Kidney capillary endothelial cell (primary cell): ENCODE data around the gene PKP4.

ENCODE experiments used
- DNase-seq: peaks from one replicate; pipeline ENCODE4 v3.0.0-alpha.2; 2018; ENCODE audit warnings: low spot score

PKP4 gene

DNA sequence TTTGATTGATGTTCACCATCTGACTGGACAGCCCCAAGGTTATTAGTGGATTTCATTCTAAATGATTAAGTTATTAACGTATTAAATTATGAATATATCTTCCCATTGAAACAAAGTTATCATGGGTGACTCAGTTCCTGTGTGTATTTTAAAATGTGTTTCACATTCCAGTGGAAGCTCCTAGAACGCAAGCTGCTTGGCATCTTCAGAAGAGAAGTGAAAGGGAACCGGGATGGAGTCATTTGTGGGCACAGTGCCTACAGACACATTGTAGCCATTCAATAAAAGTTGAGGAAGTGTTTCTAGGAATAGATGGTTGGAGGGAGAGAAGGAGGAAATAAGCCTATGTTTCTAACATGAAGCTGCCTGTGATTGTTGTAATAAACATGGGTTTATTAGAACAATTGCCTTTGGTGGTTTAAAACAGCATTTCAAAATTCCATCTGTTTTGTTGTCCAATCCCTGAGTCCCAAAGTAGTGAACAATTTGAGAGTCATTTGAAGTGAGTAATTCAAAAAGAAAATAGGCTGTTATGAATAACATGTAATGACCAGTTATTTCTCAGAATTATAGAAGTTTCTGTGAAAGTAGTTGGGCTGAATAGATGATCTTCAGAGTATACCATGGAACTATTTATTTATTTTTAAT lies 143.5 kb downstream of the PKP4 start:
- peak; percentile 86 for DNase-seq

DNA sequence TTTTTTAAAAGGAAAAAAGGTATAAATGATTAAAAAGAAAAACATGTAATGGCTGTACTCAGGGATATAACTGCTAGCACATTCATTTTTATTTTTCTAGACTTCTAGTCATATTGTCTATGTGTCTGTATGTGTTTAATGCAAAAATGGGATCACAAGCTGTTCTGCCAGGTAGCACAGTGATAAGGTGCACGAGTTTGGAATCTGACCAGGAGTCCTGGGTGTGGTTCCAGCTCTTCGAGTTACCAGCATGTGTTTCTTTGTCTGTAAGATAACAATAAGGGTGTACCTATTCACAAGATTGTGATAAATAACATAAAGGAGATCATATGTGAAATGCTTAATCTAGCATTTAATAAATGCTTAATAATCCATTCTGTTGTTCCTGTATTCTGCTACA lies 145.3 kb downstream of the PKP4 start:
- DNase-seq = no peak

DNA sequence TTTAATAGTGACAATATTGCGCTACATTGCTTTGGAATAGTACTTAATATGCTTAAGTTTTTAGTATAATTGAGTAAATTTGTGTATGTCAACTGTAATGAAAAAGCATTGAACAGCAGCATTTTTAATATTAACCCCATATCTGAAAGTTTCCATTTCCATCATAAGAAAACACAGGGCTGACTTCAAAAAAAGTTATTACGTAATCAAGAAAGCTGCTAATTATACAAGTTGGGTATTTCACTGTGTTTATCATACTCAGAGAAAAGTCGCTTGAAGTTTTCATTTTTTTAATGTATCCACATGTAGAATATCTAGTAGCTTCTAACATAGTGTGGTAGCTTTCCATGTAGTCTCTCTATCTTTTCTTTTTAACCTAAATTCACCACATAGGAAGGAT lies 146.5 kb downstream of the PKP4 start:
- DNase-seq = no peak

DNA sequence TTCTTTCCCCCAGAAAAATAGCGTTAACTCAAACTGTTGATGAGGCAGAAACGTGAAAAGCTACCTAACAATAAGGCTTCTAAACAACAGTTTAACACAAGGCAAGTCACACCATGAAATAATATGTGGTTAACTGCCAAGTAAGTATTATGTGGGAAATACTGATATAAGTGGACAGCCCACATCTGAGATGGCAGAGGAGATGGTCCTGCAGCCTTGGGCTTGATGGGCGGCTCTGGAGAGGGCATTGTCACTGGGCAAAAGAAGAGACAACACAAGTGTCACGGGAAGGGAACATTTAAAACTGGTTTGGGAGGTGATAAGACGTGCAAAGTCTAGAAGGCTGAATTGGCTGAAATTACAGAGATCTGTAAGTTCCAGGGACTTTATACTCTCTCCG lies 147.2 kb downstream of the PKP4 start:
- DNase-seq = no peak

DNA sequence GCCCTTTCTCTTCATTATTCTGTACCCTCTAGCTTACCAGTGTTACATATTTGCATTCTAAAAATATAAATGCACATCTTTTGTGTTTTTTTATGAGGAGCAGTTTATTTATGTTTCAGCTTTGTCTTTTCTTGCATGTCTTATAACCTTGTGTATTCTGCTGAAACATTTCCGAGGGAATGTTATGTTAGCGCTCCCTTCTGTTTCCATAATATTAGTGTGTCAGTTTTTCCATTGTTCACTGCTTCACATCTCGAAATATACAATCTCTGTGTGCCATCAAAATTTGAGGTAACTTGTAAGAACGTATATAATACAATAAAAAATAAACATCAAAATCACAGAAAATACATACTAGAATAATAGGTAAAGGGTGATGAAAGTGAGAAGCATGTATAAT lies 153.3 kb downstream of the PKP4 start:
- no peak for DNase-seq

GRCh38 chr2:158616480-158617000 lies 159.8 kb downstream of the PKP4 start:
- no peak for DNase-seq

- DNase-seq = no peak
These were observed 162.2 kb downstream of the PKP4 start for GRCh38 chr2:158618891-158619490.

DNA sequence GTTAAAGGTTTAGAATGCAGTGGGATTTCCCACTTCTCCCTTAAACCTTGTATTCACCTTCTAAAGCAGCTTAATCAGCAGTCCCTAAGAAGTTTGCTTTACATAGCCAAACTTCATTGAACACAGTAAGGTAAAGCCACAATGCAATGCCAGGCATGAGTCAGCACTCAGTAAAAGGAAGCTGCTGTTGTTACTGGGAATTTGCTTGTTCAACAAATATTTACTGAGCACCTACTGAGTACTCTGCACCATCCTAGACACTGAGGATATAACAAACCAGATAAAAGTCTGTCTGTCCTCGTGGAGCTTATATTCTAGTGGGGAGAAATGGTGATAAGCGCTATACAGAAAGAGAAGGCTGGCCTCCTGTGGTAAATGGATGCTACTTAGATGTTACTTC lies 162.7 kb downstream of the PKP4 start:
- peak; percentile 30 for DNase-seq

DNA sequence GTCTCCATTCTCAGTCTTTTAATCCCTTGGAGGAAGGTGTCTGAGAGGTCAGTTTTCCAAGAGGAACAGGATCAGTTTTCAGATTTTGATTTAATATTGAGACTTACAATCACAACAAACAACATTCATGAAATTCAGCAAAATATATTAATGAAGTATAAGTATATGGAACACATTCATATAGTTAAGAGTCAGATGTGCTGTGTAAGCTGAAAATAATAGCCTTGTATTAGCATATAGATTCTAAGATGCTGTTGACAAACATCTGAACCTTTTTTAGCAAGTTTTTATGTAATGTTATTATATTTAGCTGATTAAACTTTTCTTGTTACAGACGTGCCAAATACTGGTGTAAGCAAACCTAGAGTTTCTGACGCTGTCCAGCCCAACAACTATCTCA lies 163.9 kb downstream of the PKP4 start:
- DNase-seq = no peak

GRCh38 chr2:158624071-158624667 lies 167.4 kb downstream of the PKP4 start:
- DNase-seq = no peak

- no peak for DNase-seq
These were observed 168.2 kb downstream of the PKP4 start for GRCh38 chr2:158624961-158625360.

GRCh38 chr2:158629116-158629515 lies 172.4 kb downstream of the PKP4 start:
- no peak for DNase-seq

GRCh38 chr2:158633261-158633660 lies 176.5 kb downstream of the PKP4 start:
- DNase-seq = no peak

DNA sequence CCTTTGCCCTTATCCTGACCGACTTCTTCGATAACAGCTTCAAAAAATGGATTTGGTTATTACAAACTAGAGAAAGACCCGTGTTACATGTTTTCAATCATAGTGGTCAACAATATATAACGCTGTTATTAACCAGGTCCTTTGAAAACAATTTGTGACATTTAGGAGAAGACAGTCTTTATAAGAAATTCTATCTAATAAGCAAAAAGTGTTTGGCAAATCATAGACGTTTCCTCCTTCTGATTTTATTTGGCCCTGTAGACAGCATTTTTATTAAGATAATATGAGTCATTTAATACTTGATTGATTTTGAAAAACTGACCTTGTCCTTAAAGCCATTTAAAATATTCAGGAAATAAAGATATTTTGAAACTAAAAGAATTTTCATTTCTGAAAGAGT lies 177.9 kb downstream of the PKP4 start:
- no peak for DNase-seq

GRCh38 chr2:158635961-158636601 lies 179.3 kb downstream of the PKP4 start:
- peak; percentile 7 for DNase-seq

DNA sequence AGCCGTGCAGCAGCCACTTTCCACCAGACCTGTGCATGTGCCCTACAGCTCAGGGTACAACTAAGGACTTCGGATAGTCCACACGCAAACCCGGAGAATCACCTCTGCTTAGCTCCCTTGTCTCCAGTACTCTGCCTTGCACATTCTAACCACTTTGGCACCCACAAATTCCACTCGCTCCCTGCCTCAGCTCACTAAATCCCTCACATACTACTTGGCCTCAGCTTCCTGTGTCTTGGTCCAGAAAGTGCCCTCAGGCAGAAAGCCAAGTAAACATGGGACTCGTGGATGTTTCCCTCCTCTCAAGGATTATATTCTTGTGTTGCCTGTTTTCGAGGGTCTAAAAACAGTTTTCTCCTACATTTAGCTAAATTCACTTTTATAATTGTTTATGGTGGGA lies 180.6 kb downstream of the PKP4 start:
- DNase-seq = no peak

DNA sequence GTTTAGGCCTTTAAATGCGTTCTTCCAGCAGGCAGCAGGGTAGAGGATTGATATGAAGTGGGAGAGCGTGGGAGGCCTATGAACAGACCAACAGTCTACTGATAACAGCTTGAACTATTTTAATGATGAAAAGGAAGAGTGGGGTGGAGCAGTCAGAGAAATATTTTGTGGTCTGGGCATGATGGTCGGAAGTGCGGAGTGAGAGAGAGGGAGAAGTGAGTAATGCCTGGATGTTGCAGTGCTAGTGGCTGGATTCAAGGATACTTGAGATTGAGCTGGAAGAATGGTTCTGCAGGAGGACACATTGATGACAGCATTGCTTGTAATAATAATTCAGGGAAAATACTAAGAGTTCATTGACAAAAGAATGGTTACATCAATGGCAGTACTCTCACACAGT lies 187.4 kb downstream of the PKP4 start:
- DNase-seq = no peak

DNA sequence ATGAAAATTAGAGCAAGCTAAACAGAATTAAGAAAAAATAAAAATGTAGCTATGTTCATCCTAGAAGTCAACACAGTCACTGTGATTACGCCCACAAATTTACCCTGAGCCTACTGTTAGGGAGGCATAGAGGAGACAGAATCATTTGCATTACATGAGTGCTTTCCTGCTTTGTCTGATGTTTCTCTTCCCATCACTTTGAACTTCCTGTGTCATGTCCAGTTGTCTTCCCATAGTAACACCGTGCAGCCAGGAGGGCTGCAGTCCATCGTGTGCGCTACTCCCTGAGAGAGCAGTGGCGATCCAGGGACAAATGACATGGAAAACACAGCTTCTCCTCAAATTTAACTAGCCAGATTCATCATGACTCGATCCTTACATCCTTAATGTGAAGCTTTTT lies 188.5 kb downstream of the PKP4 start:
- no peak for DNase-seq

GRCh38 chr2:158647436-158648231 lies 190.9 kb downstream of the PKP4 start:
- DNase-seq = no peak

- no peak for DNase-seq
These were observed 193.1 kb downstream of the PKP4 start for GRCh38 chr2:158649846-158650245.

DNA sequence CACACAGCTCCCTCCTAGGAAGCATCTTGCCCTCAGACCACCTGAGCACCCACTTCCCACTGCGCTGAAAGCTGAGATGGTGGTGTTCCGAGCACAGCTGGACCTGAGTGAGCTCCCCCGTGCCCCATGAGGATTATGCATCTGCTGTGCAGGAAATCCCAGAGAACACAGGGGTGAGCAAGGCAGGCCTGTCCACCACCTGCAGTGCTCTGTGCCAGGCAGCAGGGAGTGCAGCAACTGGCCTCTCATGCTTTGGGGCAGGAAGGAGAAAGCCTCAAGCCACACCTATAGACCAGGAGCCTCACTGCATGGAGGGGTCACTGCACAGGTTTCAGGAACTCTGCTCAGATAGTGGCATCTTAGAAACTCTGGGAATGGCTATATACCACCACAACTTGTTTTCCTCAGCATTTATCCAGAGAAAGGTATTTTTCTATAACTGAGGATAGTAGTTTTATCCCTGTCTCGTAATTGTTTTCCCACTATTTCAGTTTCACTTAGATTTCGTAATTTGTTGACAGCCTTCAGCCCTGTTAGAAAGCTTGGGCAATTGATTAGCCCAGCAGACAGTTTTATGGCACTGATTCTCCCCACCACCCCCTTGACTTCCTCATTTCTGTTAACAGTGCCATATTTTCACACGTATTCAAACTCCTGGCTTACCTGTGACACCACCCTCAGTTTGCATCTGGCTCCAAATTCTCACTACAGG lies 194.1 kb downstream of the PKP4 start:
- DNase-seq = no peak
